GM12891 (cell line): Measurements from ENCODE around the gene PARVB.
A peak's percentile ranks its signal among the peaks of the same experiment; 100 is the strongest.

ENCODE experiments used
- DNase-seq: peaks from one replicate; pipeline ENCODE4 v3.0.0; 2011; ENCODE audit warnings: low spot score; ENCODE audit not compliant: insufficient read length
- FAIRE-seq: peaks from 2 replicates; lab custom pipeline; 2011; peaks lifted over from hg19 to GRCh38; lab: Jason Lieb, UNC
- PAX5 ChIP-seq: IDR thresholded peaks from 2 replicates; pipeline ENCODE4 v1.6.1; 2011; ENCODE audit warnings: low read length, moderate library complexity, mild to moderate bottlenecking; ENCODE audit not compliant: insufficient read depth, severe bottlenecking
- POLR2A ChIP-seq: IDR thresholded peaks from 2 replicates; pipeline ENCODE4 v1.6.1; 2011; ENCODE audit warnings: low read depth, low read length, control low read depth
- POLR2AphosphoS5 ChIP-seq: IDR thresholded peaks from 2 replicates; pipeline ENCODE4 v1.6.1; 2011; ENCODE audit warnings: low read depth, low read length, control low read depth
- POU2F2 ChIP-seq: IDR thresholded peaks from 2 replicates; pipeline ENCODE4 v1.6.1; 2011; ENCODE audit warnings: low read depth, mild to moderate bottlenecking, control low read depth, low read length, moderate library complexity
- SPI1 ChIP-seq: IDR thresholded peaks from 2 replicates; pipeline ENCODE4 v1.6.1; 2011; ENCODE audit warnings: low read depth, low read length, control low read depth
- TAF1 ChIP-seq: IDR thresholded peaks from 2 replicates; pipeline ENCODE4 v1.6.1; 2011; ENCODE audit warnings: low read depth, low read length, control low read depth

The PARVB gene

GRCh38 chr22:44165286-44165874, 141.3 kb downstream of the PARVB start:
- DNase-seq (no peak), FAIRE-seq (no peak)
- TF ChIP-seq PAX5, result no peak
- no peak for TF ChIP-seq POLR2AphosphoS5
- TF ChIP-seq TAF1, result no peak
- no peak for TF ChIP-seq POLR2A
- TF ChIP-seq POU2F2, result no peak
- TF ChIP-seq SPI1, result no peak

GRCh38 chr22:44166498-44167276, 142.6 kb downstream of the PARVB start:
- TF ChIP-seq TAF1 (no peak), POLR2A (no peak), POLR2AphosphoS5 (no peak), PAX5 (no peak), POU2F2 (no peak), SPI1 (no peak)
- DNase-seq, result no peak
- no peak for FAIRE-seq

GRCh38 chr22:44167501-44167900, 143.4 kb downstream of the PARVB start:
- no peak for TF ChIP-seq POLR2AphosphoS5
- TF ChIP-seq PAX5, result no peak
- TF ChIP-seq POU2F2, result no peak
- no peak for TF ChIP-seq SPI1
- TF ChIP-seq POLR2A, result no peak
- TF ChIP-seq TAF1, result no peak
- DNase-seq (no peak), FAIRE-seq (no peak)

GRCh38 chr22:44168206-44168605, 144.1 kb downstream of the PARVB start:
- TF ChIP-seq POLR2AphosphoS5, result no peak
- no peak for TF ChIP-seq TAF1
- TF ChIP-seq POLR2A, result no peak
- no peak for TF ChIP-seq POU2F2
- DNase-seq, result no peak
- no peak for FAIRE-seq

- FAIRE-seq, result no peak
- no peak for DNase-seq
- no peak for TF ChIP-seq POU2F2
- no peak for TF ChIP-seq SPI1
- TF ChIP-seq TAF1, result no peak
- no peak for TF ChIP-seq PAX5
- no peak for TF ChIP-seq POLR2AphosphoS5
- no peak for TF ChIP-seq POLR2A
Observed at GRCh38 chr22:44170470-44170869, 146.4 kb downstream of the PARVB start.

- peak; percentile 35 for FAIRE-seq
- no peak for TF ChIP-seq POLR2A
- no peak for TF ChIP-seq POU2F2
- no peak for TF ChIP-seq TAF1
- no peak for TF ChIP-seq PAX5
- TF ChIP-seq POLR2AphosphoS5, result no peak
- no peak for TF ChIP-seq SPI1
- no peak for DNase-seq
Observed at GRCh38 chr22:44171561-44171960, 147.5 kb downstream of the PARVB start.

GRCh38 chr22:44172370-44173108, 148.4 kb downstream of the PARVB start:
- DNase-seq (peak; percentile 72), FAIRE-seq (peak; percentile 93)
- TF ChIP-seq SPI1 (peak; percentile 97), POU2F2 (peak; percentile 83), POLR2AphosphoS5 (no peak)

- DNase-seq (no peak), FAIRE-seq (no peak)
- TF ChIP-seq POLR2AphosphoS5, result no peak
- TF ChIP-seq POU2F2, result no peak
- TF ChIP-seq TAF1, result no peak
- TF ChIP-seq POLR2A, result no peak
- no peak for TF ChIP-seq PAX5
- no peak for TF ChIP-seq SPI1
Observed at GRCh38 chr22:44173154-44173553, 149.1 kb downstream of the PARVB start.

- FAIRE-seq (no peak), DNase-seq (no peak)
- TF ChIP-seq PAX5, result no peak
- no peak for TF ChIP-seq POU2F2
- TF ChIP-seq POLR2AphosphoS5, result no peak
- TF ChIP-seq SPI1, result no peak
- TF ChIP-seq TAF1, result no peak
- no peak for TF ChIP-seq POLR2A
Observed at GRCh38 chr22:44175676-44176075, 151.6 kb downstream of the PARVB start.
